Stimulated activated CD8-positive, alpha-beta memory T cell treated with anti-CD3 and anti-CD28 coated beads, Interleukin-15, amount 100 ng/mL, for 48 hours (primary cell): ENCODE measurements around the gene COPS2.

Experiments
- DNase-seq, 2 donors: peaks; one replicate each; pipeline ENCODE4 v3.0.0-alpha.2; 2020; ENCODE audit warnings: low read depth in 2 of 2

COPS2 gene

DNA sequence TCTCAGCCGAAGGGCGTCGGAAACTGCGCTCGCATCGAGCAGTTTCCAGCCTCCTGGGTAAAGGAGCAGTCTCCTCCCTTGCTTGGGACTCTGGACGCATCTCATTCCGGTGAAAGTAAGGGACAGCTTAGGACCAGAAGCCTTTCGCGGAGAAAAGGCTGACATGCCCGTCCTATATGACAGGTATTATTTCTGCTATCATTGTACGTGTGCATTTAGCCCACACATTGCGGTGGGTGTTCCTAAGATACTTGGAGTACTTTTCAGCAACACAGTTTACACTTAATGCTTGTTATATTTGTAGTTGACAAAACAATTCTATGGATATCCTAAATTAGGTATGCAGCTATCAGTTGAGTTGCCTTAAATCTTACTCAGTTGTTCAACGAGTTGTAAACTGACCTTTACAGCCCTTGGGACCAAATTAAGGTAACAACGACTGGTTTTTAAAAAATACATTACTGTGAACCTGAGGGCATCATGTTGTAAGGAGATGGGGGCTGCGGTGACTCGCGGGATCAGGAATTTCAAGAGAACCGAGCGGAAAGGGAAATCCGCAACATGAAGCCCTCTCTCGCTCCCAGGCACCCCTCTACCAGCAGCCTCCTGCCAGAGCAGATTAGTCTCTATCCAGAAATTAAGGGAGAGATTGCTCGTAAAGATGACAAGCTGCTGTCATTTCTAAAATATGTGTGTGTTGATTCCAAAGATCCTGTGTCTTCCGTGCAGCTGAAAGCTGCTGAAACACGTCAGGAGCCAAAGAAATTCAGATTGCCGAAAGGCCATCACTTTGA lies 632 bp upstream of the COPS2 start:
- no peak for DNase-seq

DNA sequence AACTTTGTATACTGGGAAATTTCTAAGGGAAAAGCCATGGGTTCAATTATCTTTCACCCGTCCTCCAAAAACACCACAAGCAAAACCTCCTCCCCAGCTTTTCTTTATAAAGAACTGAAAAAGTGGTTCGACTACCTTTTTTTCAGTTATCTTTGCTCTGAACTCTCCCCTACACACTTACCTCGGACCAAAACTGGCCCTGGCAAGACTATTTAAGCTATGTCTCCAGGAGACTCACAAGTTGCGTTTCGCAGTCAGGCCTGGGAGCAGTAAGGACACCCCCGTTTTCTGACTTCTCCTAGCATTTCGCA lies 645 bp downstream of the COPS2 start:
- no peak for DNase-seq

DNA sequence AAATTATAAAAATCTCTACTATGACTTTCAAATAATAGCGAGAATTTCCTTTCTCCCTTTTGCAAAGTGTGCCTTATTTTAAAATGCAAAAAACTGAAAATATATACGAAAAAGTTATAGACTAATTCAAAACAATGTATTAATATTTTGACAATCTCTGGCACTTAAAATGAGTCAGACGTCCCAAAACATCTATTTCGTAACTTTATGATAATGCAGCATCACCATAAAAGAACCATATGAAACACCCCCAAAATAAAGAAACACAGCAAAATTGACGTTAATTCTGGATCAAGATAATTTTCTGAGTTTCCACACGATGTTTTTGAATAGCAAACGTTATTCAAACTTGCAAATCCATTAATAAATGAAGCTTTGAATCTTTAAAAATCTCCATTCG lies 1.0 kb downstream of the COPS2 start:
- no peak for DNase-seq

DNA sequence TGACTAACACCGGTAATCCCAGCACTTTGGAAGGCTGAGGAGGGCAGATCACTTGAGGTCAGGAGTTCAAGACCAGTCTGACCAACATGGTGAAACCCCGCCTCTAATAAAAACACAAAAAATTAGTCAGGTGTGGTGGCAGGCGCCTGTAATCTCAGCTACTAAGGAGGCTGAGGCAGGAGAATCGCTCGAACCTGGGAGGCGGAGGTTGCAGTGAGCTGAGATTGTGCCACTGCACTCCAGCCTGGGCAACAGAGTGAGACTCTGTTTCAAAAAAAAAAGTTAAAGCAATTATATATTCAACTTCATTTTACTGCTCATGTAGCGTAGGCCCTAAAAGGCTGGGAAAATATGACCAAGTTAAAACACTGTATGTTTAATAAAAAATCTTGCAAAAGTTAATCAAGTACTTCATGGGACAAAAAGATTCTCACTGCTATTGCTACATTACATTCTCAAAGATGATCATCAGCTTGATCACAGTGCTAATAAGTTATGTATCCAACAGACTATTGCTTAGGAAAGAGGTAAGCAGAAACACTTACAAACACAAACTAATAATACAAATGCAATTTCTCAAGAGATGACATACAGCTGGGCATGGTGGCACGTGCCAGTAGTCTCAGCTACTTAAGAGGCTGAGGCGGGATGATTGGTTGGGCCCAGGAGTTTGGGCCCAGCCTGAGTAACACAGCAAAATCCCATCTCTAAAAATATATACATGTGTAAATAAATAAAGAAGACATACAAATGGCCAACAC lies 2.7 kb downstream of the COPS2 start:
- no peak for DNase-seq

DNA sequence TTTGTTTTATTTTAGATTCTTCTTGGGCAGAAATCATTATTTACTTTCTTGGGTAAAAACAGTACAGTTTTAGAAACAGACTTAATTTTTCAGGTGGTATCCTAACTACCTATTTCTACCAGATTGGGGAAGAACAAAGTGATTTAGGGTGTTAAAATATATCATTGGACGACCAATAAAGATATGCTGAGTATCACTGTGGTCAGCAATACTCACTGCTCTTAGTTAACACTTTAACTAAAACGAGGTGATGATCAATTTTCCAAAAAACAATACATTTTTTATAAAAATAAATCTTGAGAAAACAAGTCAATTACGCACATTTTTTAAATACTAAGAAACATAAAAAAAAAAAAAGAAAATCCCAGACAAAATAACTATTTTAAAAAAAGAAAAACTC lies 3.6 kb downstream of the COPS2 start:
- no peak for DNase-seq

DNA sequence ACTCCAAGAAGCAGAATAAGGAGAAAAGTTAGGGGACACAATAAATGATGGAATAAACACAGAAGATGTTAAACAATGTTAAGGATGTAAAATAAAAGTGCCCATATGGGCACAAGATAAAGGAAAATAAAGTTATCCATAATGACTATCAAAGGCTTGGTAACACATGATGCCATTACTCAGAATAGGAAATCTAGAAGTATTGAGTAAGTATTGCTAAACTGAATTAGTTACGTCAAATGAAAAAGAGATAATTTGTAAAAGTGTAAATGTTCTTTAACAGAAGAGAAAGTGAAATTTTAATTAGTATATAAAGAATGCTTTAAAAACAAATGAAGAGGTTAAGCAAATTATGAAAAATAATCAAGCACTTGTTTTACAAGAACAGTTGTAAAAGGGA lies 6.7 kb downstream of the COPS2 start:
- no peak for DNase-seq

DNA sequence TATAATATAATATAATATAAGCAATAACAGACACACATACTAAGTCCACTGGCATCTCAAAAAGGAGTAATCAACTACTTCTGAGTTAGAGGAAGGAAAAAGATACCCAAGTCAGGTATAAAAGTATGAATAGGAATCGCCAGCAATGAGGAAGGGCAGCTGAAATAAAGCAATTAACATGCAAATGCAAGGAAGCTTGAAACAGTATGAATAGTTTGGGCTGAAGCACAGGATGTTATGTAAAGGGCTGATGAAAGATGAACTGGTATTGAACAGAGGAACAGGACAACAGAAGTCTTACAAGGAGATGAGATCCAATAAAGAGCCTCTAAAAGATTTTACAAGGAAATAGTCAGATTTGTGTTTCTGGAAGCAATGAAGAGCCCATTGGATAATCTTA lies 7.1 kb downstream of the COPS2 start:
- DNase-seq, result no peak

DNA sequence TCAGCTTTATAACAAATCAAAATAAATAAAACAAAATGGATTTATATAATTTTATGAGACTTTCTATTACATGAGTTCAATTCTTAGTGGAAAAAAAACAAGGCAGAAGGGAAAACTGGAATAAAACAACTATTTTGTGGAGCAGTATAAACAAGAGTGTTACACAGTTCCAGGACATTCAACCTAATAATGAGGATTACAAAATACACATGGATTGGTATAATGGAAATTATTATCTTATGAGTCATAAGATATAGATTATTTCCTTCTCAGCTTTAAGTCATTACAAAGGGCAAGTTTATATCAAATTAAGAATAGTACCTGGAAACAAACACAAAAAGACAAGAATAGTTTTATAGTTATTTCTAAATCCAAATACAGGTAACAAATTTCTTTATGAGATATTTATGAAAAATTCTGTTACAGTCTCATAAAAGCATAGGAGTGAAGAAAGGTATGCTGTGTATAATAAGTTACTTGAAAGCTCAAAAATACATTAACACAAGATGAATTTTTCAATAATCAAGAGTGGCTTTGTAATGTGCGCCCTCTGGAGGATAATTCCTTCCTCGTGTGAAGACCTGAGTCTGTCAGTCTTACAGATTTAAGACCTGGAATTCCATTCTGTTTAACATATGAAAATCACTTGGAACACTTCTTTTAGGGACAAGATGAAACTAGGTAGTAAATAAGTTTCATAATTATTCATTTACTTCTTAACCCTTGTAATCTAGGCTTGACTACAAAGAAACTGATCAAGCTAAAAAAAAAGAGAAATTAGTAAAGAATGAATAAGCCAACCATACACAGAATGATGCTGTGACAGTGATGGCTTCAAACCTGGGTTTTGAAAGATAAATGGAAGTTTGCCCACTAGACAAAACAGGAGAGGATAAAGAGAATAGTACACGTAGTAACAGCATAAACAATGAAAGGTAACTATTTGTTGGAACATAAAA lies 9.5 kb downstream of the COPS2 start:
- DNase-seq, result no peak

DNA sequence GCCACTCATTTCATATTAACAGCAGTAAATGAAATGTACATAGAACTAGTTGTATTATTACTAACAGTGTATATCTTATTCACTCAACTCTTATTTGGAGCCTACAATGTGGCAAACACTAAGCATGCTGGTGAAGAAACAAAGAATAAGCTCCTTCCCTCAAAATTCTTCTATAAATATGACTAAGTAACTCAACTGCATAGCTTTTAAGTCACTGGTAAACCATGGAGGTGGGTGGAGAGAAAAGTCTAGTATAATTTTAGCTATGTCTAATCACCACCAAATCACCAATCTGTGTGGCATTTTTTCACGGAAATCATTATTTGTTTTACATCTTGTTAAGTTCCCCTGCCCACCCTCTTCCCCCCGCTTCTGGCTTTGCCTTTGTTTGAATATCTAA lies 17.5 kb downstream of the COPS2 start:
- DNase-seq, result no peak

DNA sequence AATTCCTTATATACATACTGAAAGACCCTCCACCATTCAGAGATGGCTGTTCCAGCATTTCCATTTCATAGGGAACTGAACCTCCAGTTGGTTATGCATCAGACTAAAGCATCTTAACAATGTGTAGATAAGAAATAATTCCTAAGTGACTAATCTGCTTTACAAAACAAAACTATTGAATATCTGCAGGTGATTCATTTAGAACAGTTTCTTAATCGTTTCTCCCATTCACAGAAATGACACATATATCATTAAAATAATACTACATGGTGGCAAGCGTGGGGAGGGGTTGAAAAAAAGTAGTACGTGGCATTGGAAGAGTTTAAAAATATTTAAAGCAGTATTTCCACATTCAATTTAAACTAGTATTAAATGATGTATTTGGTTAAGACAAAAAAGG lies 19.5 kb downstream of the COPS2 start:
- DNase-seq, result no peak

DNA sequence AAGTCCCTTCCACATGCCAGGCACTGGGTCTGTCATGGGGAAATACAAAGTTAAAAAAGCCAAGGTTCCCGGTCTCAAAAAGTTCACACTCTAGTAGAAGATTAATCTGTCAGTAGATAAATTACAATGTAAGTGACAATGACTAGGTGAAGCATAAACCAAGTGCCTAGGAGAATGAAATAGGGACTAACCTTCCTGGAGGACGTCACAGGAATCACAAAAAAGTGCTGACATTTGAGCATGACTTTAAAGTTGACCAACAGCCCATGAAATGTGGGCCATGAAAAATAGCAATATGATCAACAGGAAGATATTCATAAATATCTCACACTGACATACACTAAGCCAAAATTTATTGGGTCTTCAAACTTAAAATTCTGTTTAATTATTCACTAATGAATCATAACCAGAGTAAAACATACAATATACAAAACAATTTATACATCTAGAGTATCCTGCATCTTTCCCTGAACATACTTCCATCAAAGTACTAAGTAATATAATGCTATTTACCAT lies 20.0 kb downstream of the COPS2 start:
- no peak for DNase-seq

DNA sequence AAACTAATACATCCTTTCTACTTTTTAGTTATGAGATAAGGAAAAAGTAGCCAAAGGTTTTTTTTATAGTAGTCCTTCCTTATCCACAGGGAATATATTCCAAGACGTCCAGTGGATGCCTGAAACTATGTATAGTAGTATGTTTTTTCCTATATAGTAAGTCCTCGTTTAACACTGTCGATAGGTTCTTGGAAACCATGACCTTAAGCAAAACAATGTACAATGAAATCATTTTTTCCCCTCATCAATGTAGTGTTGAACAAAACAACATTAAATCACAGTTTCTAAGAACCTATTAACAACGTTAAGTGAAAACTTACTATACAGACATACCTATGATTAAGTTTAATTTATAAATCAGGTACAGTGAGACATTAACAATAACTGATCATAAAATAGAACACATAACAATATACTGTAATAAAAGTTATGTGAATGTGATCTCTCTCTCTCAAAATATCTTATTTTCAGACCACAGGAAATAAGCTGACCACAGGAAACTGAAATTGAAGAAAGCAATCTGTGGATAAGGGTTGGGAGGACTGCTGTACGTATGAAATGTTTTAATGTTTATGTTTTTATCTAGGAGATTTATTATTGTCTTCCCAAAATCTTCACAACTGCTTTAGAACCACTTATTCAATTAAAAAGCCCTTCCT lies 20.6 kb downstream of the COPS2 start:
- no peak for DNase-seq

DNA sequence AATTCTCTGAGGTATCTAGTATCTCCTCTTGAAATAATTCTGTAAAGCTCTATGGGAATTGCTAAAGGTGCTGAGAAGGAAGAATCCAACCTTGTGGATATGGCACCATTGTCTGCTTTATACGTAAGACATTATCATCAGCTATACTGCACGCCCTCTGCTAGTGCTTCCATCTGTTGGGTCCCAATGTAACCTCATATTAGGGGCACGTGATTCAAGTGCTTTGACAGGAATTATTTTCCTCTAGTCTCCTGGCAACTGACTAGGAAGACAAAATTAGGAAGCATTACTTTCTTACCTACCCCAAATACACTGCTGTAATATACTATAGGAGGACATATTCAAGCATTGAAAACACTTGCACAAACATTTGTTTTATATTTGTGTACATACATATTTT lies 24.0 kb downstream of the COPS2 start:
- DNase-seq, result no peak

DNA sequence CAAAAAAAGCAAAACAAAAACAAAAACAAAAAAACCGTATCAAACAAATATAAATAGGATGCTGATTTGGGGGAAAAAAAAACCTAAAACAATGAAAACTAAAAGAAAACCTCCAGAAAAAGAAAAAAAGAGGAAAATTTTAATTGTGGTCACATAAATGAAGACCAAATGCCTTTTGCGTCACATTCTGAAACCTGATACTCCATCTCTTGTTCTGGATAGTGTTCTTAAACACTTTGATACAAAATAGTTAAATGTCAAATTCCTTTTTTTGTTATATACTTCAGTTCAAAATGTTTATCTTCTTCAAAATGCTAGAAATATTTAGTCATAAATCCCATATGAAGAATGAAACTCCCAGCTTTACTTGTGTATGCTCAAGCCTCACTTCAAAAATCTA lies 31.0 kb downstream of the COPS2 start:
- no peak for DNase-seq

DNA sequence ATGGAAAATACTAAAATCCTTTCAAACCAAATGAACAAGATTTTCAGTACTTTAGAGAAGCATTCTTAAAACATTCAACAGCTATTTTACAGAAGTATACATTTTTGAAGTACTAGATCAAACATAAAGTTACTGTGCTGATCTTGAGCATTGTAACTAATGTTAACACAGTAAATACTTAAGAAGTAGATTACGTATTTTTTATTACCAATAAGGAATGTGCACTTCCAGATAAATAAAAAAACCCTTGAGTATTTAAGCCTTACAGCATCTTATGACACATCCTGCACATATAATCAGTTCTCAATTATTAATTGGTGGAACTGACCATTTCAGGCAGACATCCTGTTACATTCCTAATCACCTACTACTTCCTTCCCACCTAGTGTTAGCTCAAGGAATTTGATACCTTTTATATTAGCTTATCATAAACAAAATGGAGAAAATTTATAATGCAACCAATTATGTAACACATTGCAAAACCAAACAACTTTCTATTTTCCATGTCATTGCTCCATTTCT lies 32.8 kb downstream of the COPS2 start:
- DNase-seq, result no peak

DNA sequence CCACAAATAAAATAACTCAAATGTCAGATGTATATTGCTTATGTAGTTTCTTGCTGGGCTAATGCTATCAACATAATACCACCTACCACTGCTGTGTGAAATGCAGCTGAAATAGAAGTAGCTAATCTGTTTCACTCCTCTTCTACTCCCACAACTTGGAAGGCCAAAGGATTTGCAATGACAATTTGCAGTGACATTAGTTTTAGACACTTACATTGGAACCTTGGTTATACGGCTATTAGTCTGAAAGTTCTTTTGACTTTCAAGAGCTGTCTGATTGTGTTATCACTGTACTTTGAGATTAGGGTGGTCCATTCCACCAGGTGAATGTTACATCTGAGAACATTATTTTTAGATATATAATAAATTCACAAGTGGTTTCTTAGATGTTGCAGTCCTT lies 33.5 kb downstream of the COPS2 start:
- no peak for DNase-seq

DNA sequence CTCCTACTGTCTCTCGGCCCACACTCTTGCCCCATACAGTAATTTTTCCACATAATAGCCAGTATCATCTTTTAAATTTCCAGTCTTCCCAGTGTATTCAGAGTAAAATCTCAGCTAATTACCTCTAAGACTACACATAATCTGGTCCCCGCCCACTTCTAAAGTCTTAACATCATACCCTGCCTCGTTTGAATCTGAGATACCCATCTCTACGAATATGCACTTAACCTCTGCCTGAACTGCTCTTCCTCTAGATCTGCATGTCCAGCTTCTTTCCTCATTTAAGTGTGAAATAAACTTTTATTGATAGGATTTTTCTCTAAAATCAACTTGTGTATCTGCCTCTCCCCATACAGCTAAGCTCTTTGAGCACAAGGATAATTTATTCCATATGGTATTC lies 34.6 kb downstream of the COPS2 start:
- no peak for DNase-seq

DNA sequence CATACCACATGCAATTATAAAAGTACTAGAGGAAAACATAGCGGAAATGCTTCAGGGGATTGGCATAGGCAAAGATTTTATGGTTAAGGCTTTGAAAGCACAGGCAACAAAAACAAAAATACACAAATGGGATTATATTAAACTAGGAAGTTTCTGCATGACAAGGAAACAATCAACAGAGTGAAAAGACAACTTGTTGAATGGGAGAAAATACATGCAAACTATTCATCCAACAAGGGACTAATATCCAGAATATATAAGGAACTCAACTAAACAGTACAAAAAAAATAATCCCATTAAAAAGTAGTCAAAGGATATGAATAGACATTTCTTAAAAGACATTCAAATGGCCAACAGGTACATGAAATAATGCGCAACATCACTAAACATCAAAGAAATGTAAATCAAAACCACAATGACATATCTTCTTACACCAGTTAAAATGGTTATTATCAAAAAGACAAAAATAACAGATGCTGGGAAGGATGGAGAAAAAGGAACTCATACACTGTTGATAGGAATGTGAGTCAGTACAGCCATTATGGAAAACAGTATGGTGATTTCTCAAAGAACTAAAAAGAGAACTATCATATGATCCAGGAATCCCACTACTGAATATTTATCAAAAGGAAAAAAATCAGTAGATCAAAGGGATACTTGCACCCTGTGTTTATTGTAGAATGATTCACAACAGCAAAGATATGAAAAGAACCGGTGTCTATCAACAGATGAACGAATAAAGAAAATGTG lies 39.1 kb downstream of the COPS2 start:
- no peak for DNase-seq

DNA sequence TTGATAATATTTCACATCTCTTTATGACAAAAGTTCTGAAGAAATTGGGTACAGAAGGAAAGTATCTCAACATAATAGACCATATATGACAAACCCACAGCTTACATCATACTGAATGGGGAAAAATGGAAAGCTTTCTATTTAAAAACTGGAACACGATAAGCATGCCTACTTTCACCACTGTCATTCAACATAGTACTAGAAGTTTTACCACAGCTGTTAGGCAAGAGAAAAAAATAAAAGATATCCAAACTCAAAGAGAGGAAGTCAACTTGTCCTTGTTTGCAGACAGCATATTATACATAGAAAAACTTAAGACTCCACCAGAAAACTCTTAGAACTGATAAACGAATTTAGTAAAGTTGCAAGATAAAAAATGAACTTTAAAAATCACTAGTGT lies 40.3 kb downstream of the COPS2 start:
- no peak for DNase-seq

DNA sequence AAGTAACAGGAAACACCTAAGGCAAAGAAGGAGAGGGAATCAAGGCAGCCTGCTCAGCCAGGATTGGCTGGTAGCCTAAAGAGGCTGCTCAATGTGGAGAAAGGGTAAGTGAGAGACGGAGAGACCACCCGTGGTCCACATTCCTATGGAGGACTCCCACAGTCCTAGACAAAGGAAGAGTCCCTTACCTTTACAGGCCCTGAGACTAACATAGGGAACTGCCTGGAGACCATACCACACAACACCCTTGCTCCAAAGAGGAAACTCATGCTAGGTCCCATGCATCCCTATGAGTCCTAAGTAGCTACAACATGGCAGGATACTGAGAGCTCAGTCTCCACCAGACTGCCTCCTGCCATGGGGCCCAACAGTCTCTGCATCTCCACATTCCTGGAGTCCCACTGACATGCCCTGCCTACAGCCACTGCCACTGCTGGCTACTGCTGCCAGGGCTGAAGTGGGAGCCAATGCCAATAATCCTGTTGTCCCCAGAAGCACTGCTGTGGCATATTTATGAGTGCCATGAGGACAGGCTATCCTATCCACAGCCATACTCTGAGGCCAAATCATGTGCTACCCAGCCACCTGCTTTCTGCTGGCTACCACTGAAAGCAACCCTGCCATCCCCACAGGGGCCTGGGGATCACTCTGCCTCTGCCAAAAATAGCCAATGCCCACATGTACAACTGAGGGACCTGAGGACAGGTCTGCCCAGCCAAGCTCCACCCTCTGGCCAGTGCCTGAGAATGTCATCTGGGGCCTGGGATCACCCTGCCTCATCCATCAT lies 45.0 kb downstream of the COPS2 start:
- DNase-seq, result no peak
